ENCODE measurements around the gene IFIT5. TPM values are rescaled to one million over a fixed set of nuclear protein-coding genes. Genes with fewer than 3 reads are reported as not detected.

Gene IFIT5
- polyA plus RNA-seq, 1 donor (not counting 4 experiments of a cell fraction or from before 2014, with no cell fraction given) = 15.8 TPM

- dilution Hi-C loops (cut with MboI; ENCODE audit: extremely low pct_ligation_motif_present, low sequenced_read_pairs) = no loop called here
- peak; percentile 5 for FAIRE-seq
- Histone ChIP-seq H3K9me3 (ENCODE audit: control insufficient read depth, low read depth, low read length) (no peaks in the 10 kb centered on the region), H3K9me1 (ENCODE audit: control insufficient read depth, extremely low read depth, insufficient read depth, low read length) (no peaks in the 10 kb centered on the region), H3K4me3 (ENCODE audit: control insufficient read depth in 2 of 3, extremely low read depth in 1 of 3, insufficient read depth in 2 of 3, low read depth in 1 of 3, low read length in 3 of 3) (no peak overlapping the region), H3K36me3 (ENCODE audit: control insufficient read depth in 2 of 2, extremely low read depth in 1 of 2, insufficient read depth in 2 of 2, low read length in 2 of 2) (no peaks in the 10 kb centered on the region), H4K20me1 (ENCODE audit: control insufficient read depth, extremely low read depth, insufficient read depth, low read length) (no peaks in the 10 kb centered on the region), H3K4me2 (ENCODE audit: control insufficient read depth, extremely low read depth, insufficient read depth, low read depth, low read length) (no peak overlapping the region), H3K9ac (ENCODE audit: control insufficient read depth, extremely low read depth, insufficient read depth, low read length) (no peak overlapping the region), H3K27ac (ENCODE audit: control insufficient read depth, insufficient read depth, low read length) (no peak overlapping the region), H3K4me1 (ENCODE audit: control insufficient read depth, extremely low read depth, insufficient read depth, low read length) (no peaks in the 10 kb centered on the region), H2AFZ (ENCODE audit: control insufficient read depth, low read length) (no peak overlapping the region), H3K27me3 (ENCODE audit: control insufficient read depth, extremely low read depth, insufficient read depth, low read length) (no peaks in the 10 kb centered on the region), H3K79me2 (ENCODE audit: control insufficient read depth, insufficient read depth, low read length) (no peaks in the 10 kb centered on the region)
- no peak for DNase-seq (ENCODE audit: low read depth, low spot score)
- TF ChIP-seq CTCF (optimal IDR thresholded peaks at IDR 0.05 in 1 of 3, IDR thresholded peaks at IDR 0.05 in 1 of 3, conservative IDR thresholded peaks at IDR 0.05 in 1 of 3; ENCODE audit: extremely low read depth in 1 of 3, insufficient read depth in 2 of 3, low read length in 3 of 3) (no peak), EZH2 (IDR thresholded peaks at IDR 0.05; ENCODE audit: low read length) (no peak)
Measured at GRCh38 chr10:89438525-89438924, 24.2 kb downstream of the IFIT5 start.

- no peak for DNase-seq (ENCODE audit: low read depth, low spot score)
- H3K9ac ChIP-seq (ENCODE audit: control insufficient read depth, extremely low read depth, insufficient read depth, low read length) = no peak overlapping the region
- no peaks in the 10 kb centered on the region for H3K4me1 ChIP-seq (ENCODE audit: control insufficient read depth, extremely low read depth, insufficient read depth, low read length)
- no peaks in the 10 kb centered on the region for H3K9me1 ChIP-seq (ENCODE audit: control insufficient read depth, extremely low read depth, insufficient read depth, low read length)
- no peak overlapping the region for H3K4me3 ChIP-seq (ENCODE audit: control insufficient read depth in 2 of 3, extremely low read depth in 1 of 3, insufficient read depth in 2 of 3, low read depth in 1 of 3, low read length in 3 of 3)
- no peak overlapping the region for H3K27ac ChIP-seq (ENCODE audit: control insufficient read depth, insufficient read depth, low read length)
- no peak overlapping the region for H2AFZ ChIP-seq (ENCODE audit: control insufficient read depth, low read length)
- no peak for FAIRE-seq
- no peaks in the 10 kb centered on the region for H4K20me1 ChIP-seq (ENCODE audit: control insufficient read depth, extremely low read depth, insufficient read depth, low read length)
- dilution Hi-C loops (cut with MboI; ENCODE audit: extremely low pct_ligation_motif_present, low sequenced_read_pairs) = no loop called here
- H3K36me3 ChIP-seq (ENCODE audit: control insufficient read depth in 2 of 2, extremely low read depth in 1 of 2, insufficient read depth in 2 of 2, low read length in 2 of 2) = no peaks in the 10 kb centered on the region
- H3K9me3 ChIP-seq (ENCODE audit: control insufficient read depth, low read depth, low read length) = no peaks in the 10 kb centered on the region
- H3K4me2 ChIP-seq (ENCODE audit: control insufficient read depth, extremely low read depth, insufficient read depth, low read depth, low read length) = no peak overlapping the region
- H3K79me2 ChIP-seq (ENCODE audit: control insufficient read depth, insufficient read depth, low read length) = no peaks in the 10 kb centered on the region
- no peaks in the 10 kb centered on the region for H3K27me3 ChIP-seq (ENCODE audit: control insufficient read depth, extremely low read depth, insufficient read depth, low read length)
- no peak for TF ChIP-seq CTCF (optimal IDR thresholded peaks at IDR 0.05 in 1 of 3, IDR thresholded peaks at IDR 0.05 in 1 of 3, conservative IDR thresholded peaks at IDR 0.05 in 1 of 3; ENCODE audit: extremely low read depth in 1 of 3, insufficient read depth in 2 of 3, low read length in 3 of 3)
- TF ChIP-seq EZH2 (IDR thresholded peaks at IDR 0.05; ENCODE audit: low read length) = no peak
Measured at GRCh38 chr10:89440226-89441009, 26.1 kb downstream of the IFIT5 start.
